GM19468 (cell line): ENCODE results near the gene MAPK10.
"Not testable (repeated sequence)": the region's sequence is repeated elsewhere in the genome, so short reads cannot be mapped to it uniquely, and the experiment has no call there.

Experiments
- ATAC-seq: cut with Tn5 transposase; IDR thresholded peaks from one replicate; pipeline ENCODE4 v1.9.1; 2021; ENCODE audit warnings: mild to moderate bottlenecking, moderate library complexity, moderate number of reproducible peaks; ENCODE audit not compliant: unreplicated experiment; ENCODE audit errors: extremely low read depth

The MAPK10 gene

DNA sequence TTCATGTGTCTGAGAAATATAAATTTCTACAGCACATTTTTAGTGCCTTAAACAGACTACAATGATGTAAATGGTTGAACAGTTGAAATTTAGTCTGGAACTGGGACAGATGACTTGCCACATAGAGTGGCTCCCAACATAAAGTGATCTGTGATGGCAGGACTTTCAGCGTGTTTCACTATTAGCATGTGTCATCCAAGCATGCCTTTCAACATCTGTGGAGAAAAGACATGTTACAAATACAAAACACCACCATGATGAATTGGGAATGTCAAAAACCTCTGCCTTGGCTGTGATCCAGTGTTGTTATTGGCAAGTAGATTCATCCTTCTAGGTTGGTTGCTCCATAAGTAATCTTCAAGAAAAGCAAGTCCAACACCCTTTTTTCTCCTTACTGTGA lies 348.7 kb downstream of the MAPK10 start:
- no peak for ATAC-seq

DNA sequence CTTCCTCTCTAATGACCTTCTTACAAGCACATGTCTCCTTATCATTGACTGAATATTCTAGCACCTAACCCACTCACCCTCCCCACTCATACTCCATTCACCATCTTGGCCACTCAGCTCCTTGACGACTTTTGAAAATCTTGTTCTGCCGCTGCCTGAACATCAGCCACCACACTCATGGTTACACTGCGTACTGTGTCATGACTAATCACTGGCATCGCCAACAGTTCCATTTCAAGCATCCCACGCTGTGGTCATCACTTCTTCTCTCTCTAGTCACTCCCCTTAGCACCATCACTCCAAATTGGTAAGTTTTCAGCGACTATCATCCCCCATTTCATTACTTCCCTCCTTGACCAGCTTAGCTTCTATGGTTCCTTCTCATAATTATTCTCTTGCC lies 352.8 kb downstream of the MAPK10 start:
- ATAC-seq = no peak

DNA sequence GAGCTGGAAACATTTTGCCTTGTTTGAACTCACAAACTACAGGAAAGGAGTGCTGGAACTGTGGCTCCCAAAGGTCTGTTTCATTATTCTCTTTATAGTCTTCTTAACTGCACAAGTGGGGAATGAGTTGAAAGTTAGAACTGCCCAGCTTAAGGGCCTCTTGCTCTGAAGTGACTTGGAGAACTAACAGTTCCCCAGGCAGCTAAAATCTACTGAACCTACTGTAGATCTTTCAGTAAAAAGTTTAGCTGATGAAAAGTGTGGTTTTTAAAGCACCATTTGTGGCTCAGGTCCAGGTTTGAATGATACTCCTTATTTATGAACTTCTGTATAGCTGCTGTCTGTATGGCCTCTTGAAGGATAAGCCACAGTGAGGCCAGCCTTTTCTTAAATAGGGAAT lies 353.8 kb downstream of the MAPK10 start:
- no peak for ATAC-seq

DNA sequence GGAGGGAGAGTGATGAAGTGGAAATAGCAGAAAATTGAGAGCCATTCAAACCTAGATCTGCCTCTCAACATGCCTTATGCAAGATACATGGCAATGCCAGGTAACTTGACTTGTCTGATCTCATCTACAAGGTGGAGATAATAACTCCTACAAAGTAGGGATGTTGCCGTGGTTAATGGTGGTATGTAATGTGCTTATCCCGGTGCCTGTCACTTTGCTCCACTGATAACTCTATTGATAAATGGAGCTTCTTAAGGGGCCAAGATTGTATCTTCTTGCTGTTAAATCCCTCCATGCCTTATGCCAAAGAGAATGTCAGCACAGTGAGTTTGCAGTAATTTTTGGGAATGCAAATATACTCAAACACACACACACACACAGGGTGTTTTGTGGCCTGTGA lies 355.8 kb downstream of the MAPK10 start:
- ATAC-seq = no peak

DNA sequence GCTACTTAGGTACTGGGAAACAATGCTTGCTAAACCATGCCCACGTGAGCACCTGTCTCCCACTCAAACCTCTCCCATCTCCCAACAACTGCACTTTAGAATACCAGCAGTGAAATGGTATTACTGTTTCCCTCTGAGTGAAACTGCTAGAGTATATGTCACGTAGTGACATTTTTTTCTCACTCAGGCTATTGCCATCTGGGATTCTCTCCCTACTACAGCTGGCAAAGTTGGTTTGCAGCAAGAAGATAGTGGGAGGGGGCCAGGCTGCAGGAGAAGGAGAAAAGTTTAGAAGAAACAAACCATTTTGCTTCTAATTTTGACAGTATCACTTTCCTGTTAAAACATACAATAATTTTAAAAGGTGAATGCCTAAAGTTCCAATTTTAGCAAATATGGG lies 358.3 kb downstream of the MAPK10 start:
- ATAC-seq = no peak

DNA sequence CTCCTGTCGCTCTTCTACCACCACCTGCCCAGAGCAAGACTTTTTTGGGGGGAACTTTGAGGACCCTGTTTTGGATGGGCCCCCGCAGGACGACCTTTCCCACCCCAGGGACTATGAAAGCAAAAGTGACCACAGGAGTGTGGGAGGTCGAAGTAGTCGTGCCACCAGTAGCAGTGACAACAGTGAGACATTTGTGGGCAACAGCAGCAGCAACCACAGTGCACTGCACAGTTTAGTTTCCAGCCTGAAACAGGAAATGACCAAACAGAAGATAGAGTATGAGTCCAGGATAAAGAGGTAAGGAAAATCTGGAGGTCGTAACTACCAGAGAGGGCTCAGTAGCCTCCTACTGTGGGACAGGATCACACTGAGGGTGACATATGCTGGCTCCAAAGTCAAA lies 364.5 kb downstream of the MAPK10 start:
- ATAC-seq = no peak

DNA sequence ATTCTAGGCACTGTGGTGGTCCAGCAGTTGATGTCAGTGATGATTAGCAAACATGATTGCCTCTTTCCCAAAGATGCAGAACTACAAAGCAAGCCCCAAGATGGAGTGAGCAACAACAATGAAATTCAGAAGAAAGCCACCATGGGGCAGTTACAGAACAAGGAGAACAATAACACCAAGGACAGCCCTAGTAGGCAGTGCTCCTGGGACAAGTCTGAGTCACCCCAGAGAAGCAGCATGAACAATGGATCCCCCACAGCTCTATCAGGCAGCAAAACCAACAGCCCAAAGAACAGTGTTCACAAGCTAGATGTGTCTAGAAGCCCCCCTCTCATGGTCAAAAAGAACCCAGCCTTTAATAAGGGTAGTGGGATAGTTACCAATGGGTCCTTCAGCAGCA lies 365.3 kb downstream of the MAPK10 start:
- ATAC-seq = no peak

DNA sequence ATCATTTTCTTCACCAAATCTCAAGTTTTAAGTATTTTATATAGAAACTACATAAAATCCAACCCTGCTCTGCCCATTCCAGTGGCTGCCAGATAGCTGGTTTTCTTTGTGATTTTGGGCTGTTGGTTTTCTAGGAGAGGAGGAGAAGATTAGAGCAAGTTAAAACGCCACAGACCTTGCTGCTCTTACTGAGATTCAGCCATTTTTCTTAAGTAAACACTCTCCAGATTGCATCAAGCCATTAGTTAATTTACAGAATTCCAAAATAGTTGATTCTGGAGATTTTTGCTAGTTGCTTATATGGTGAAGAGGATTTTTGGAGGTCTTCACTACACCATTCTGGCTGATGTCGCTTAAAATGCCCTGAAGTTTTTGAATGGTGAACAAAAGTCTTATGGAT lies 366.2 kb downstream of the MAPK10 start:
- no peak for ATAC-seq

DNA sequence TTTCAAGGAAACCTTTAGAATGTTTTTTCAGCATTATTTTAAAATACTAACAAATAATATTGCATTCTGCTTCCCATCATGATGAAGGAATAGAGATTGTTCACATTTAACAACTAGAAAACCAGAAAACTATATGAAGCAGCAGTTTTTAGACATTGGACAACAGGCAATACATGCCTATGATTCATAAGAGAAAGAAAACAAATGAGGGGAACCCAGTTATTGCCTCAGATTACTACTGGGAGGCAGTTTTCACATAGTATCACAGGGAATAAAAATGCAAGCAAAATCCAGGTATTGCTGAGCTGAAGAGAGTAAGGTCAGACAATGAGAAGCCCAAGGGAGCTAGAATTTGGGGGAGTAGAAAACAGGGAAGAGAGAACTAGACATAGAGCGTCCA lies 373.6 kb downstream of the MAPK10 start:
- ATAC-seq = no peak

DNA sequence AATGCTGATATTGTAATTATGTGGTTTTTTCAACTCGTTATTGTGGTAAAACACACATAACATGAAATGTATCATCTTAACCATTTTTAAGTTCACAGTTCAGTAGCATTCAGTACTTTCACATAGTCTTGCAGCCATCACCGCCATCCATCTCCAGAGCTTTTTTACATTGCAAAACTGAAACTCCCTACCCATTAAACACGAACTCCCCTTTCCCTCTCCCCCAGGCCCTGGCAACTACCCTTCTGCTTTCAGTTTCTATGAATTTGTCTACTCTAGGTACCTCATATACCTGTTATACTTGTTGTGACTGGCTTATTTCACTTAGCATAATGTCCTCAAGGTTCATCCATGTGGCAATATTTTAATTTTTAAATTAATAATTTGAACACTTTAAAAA lies 380.6 kb downstream of the MAPK10 start:
- ATAC-seq = peak; percentile 89

DNA sequence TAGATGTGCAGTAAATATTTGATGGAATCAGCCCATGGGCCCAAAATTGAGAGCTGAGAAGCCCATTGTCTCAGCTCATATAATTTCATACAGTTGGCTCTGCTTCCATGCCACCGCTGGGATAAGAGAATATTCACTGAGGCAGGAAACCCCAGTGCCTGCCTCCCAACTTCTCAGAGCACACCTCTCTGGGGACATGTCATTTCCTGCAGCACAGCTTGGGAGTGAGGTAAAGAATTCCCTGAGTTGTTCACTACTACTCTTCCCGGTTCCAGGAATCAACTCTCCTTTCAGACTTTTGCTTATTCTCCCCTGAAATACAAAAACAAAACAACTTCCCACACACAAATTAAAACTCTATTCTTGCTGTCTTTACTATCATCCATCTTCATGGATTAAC lies 389.3 kb downstream of the MAPK10 start:
- no peak for ATAC-seq

DNA sequence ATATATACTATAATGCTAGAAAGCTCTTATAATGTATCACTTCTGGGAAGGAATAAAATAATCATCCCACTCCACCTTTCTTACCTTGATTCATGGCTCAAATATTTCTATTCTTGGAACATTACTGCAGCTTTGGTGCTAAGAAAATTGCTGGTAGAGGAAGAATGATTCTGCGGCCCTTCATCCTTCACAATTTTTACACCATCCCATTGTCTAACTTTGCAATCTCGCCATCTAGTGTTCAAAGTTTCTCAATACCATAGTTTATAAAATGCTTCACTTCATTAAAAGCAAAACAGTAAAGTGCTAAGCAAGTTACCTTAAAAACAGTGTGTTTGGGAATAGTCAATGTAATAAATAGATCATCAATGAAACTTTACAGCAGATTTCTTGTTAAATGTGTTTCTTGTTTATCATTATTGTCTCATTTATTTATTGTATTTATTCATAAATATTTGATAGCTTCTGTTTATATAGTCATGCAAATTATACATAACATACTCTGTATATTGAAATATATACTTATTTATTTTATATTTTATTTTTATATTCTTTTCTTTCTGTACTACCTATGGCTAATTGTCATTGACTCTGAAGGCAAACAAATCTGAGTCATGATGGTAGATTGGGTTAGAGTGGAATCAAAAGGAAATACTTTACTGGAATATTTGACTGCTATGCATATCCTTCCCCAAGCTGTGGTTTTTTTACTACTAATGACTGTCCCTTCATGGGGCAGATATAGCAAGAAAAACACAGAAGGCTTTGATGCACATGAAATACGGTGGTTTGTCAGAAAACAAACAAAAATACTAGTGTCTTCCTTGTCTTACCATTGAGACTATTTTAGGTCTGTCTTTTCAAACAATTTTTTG lies 390.7 kb downstream of the MAPK10 start:
- peak; percentile 54 for ATAC-seq

DNA sequence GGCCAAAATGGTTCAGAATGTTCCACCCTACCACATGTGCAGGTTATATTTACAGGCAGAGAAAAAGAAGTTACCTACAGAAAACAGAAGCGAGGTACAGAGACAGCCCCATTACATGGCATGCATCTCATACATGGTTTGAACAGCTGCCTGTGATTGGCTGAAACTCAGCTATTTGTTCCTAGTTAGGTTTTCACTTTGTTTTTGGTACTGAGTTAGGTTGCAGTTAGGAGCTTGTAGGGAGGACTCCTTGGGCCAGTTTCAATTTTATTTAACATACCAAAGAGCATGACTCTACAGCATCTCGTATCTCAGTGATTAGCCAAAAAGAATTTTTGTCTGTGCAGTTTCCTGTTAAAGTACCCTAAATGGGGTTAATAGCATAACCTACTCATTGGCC lies 392.0 kb downstream of the MAPK10 start:
- ATAC-seq = no peak

DNA sequence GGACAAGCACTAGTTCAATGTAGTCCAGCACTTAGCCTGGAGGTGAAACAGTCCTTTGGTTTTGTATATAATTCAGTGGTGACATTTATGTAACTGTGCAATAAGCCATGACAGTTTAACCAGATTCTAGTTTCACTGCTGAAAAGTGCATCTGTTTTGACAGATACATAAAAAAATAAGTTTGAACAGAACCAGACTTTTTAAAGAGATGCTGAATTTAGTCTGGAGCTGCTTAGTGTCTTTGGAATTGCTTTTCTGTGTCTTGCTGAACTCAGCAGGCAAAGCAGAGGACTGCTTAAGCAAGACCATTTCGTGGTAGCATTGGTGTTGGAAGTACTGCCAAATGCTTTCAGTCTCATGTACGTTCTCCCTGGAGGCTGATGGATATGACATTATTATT lies 393.5 kb downstream of the MAPK10 start:
- ATAC-seq = no peak

DNA sequence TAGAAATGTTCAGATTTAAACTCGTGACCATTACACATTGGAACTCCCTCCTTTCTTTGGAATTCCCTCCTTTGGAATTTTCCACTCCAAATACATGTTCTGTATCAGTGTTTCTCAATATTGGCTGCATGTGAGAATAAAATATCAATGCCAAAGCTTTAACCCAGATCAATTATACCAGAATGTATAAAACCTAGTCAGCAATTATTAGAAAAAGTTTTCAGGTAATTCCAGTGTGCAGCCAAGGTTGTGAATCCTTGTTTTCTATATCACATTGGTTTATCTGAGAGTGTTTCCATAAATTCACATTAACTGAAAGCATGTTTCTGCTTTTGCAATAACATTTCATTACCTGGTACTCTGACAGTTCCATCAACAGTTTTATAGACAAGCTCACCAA lies 394.3 kb downstream of the MAPK10 start:
- no peak for ATAC-seq

DNA sequence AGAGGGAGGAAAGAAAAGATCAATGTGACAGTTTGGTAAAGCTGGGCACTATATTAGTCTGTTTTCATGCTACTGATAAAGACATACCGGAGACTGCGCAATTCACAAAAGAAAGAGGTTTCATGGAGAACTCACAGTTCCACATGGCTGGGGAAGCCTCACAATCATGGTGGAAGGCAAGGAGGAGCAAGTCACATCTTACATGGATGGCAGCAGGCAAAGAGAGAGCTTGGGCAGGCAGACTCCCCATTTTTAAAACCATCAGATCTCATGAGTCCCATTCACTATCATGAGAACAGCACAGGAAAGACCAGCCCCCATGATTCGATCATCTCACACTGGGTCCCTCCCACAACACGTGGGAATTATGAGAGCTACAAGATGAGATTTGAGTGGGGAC lies 394.8 kb downstream of the MAPK10 start:
- ATAC-seq = not testable (repeated sequence)

DNA sequence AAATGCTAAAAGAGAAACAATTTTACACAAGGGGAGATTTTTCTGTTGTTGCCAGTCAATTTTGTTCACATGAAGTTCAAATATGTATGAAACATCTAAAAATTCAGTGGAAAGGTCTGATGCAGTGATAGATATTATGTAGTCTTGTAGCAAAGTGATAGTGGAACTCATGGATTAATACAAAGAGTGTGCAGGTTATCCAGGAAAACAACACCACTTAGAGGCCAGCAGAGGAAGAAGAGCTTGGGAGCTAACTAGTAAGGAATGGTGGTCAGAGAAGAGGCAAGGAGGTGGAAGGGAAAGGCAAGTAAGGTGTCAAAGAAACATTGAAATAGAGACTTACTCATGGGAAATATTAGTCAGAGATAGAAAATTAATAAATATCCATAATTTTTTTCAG lies 395.6 kb downstream of the MAPK10 start:
- ATAC-seq = no peak

DNA sequence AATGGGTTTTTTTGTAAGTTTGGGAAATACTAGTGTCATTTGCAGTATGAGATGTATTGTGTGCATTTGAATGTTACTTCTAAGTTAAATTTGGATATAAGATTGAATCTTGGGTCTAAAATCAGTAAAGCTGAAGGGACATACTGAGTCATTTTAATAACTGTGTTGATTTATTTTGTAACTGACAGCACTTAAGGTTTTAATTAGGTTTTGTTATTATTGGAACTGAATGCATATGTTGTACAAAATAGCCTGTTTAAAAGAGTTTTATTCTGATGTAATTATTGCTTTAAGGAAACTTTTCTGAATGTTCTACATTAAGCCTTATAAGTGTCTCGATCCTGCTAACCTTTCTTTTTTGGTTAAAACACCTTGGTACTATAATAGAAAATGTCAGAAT lies 396.6 kb downstream of the MAPK10 start:
- no peak for ATAC-seq

DNA sequence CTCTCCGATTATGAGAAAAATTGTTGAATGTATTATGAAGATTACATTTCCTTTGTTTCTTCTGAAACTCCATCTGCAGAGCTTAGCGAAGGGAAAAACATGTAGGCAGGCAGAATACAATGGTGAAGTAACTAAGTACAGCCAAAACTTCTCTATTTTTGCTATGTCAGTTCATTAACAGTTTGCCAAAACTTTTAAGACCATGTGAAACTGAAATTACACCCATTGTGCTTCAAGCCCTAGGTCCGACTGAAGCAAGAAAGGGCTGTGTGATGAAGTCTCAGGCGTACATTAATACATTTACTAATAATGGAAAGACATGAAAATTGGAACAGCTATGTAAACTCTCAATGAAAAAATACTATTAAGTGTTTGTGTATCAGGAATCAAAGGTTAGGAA lies 398.0 kb downstream of the MAPK10 start:
- no peak for ATAC-seq

DNA sequence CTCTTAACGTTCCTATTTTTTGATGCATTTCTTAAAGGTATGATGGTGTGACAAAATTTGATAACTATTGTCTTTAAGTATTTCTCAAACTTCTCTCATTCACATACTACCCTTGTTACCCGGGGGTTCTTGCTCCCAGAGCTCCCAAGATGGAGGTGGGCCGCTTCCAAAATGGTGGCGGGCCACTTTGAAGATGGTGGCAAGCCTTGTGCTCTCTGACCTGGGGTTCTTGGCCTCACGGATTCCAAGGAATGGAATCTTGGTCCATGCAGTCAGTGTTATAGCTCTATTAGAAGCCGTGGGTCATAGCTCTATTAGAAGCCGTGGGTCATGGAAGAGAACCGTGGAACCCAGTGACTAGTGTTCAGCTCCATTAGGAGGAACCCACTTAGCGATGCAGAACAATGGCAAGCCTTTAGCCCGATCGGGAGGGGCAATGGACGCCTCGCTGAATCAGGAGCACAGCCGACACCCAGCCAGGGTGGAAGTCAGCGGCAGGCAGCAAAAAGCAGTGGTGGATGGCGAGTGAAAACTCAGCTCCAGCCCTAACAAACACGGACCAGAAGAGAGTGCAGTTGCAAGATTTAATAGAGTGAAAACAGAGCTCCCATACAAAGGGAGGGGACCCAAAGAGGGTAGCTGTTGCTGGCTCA lies 403.4 kb downstream of the MAPK10 start:
- ATAC-seq = no peak

DNA sequence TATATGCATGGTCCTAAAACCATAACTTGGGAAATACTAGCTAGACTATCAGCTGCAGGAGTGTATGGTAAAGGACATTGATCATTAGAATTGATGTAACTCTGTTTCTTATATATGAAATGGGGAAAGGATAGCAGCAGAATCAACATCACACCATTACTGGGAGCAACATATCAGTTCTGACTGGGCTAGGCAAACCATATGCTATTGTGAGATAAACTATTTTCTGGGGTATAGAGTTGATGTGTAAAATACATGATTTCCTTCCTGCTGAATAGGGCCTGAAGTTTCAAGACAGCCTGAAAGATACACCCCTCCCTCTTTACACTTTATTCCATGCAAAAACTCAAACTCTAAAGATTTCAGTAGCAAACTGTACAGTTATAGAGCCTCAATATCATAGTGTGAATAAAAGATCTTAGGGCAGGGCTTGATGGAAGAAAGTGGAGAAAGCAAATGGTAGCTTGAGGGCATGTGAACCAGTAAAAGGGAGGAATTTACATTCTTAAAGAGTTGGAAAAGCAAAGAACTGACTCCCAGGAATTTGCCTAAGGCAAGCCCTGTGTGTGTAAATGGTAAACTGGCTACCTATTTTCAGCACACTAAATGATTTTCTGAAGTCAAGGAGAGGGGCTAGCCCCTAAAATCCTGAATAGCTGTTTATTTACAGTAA lies 404.1 kb downstream of the MAPK10 start:
- no peak for ATAC-seq
